Hematopoietic multipotent progenitor cell (in vitro differentiated cells): ENCODE data around the gene EEF2. TPM values are rescaled to one million over a fixed set of nuclear protein-coding genes. Genes with fewer than 3 reads are reported as not detected.
A peak's percentile ranks its signal among the peaks of the same experiment; 100 is the strongest.

ENCODE experiments used
- DNase-seq, 3 donors: peaks; one replicate each; pipeline ENCODE4 v3.0.0-alpha.2; 2011 to 2015; ENCODE audit warnings: low read depth in 2 of 3, low spot score in 2 of 3
- total RNA-seq: library from RNA; depleted of rRNA; stranded (reverse); fragments of >200 nt; gene quantifications from one replicate; pipeline ENCODE4 v1.2.3, GENCODE V29; 2012

Gene EEF2
- total RNA-seq: 7,662 TPM

GRCh38 chr19:3984908-3985642, at the start of gene EEF2:
Gene EEF2, minus strand, starts transcription at chr19:3985463. Its CDS starts 83 bp downstream, at chr19:3985380.
- DNase-seq: peak; percentile 88 to 98 (median 93)

DNA sequence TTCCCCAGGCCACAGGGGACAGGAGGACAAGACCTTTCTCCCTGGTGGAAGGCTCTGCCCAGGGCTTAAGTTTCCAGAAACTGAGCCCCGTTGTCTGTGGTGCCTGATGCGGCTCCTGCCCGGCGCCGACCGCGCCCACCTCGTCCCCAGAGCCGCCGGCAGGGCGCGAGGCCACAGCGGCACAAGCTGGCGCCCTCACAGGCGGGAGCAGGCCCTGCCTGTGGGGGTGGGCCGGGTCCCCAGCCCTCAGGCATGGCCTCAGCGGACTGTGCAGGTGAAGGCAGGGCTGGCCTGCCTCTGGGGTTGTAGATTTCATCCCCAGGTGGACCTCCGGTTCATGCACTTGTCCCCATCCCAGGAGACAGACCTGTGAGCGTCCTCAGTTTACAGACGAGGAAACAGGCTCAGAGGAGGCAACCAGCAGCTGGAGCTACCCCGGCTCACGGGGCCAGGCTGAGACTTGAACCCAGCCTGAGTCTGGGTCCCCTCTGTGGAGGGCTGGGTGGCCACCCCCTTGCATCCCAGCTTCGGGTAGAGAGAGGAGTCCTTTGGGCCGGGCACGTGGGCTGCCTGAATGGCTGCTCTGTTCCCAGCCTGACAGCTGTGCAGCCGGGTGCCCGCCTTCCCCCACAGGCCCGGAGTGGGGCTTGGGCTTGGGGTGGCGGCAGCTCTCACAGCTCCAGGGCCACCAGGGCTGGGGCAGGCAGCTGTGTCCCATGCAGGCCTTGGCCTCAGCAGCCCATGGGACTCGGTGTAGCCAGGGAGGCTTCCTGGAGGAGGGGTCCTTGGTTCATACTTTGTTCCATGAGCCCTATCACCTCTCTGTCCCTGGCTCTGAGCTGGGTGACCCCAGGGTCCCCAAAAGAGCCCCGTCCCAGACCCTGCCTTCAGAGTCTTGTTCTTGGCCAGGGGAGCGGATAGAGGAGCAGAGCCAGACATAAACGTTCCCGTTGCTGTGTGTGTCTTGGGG, 49.1 kb upstream of the EEF2 start:
- DNase-seq: no peak

DNA sequence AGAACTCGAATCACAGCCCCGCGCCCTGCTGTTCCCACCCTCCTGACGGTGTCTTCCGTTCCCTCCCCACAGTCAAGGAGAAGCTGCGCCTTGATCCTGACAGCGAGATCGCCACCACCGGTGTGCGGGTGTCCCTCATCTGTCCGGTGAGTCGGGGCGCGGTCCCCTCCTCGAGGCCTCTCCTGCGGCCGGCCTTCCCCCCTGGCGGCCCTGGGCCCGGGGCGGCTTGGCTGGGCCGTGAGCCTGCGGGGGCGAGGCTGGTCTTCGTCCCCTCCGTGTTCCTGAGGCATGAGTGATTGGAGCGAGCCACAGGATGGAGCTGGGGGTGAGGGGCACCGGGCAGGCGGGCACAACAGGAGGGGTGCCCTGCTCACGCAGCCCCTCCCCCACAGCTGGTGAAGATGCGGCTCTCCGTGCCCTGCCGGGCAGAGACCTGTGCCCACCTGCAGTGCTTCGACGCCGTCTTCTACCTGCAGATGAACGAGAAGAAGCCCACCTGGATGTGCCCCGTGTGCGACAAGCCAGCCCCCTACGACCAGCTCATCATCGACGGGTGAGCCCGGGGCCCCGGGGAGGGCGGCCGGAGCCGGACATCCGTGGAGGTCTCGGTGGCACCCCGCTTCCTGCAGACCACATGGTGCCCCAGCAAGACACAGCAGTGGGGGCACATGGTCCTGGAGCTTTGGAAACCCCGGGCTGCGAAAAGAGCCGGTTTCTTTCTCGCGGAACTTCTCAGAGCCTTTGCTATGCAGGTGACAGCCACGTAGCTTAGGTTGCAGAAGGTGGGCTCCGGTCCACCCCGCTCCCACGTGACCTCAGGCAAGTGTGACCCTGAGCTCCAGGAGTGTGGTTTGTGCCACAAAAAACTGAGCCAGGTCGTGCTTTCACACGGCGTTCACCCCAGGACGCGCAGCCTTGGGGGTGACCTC, 48.0 kb upstream of the EEF2 start:
- DNase-seq: no peak

- DNase-seq: no peak
These were observed 47.2 kb upstream of the EEF2 start for GRCh38 chr19:4032436-4032835.

- DNase-seq: no peak
These were observed 46.2 kb upstream of the EEF2 start for GRCh38 chr19:4031420-4031819.

DNA sequence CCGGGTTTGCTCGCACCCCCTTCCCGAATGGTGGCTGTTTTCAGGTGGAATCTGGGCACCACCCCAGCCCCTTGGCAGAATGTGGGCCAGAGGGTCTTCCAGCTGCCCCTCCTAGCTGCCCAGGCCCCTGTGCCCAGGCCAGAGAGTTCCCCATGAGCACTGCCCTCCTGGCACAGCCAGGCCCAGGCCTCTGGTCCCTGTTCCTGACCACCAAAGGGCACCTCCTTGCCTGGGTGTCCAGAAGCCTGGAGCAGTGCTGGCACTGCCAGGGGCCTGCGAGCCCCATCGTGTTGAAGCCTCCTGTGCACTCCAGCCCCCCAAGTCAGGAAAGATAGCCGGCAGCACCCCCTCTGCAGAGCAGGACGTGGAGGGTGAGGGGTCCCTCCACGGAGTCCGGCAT, 45.7 kb upstream of the EEF2 start:
- no peak for DNase-seq

GRCh38 chr19:4030552-4030951, 45.3 kb upstream of the EEF2 start:
- DNase-seq: no peak

- DNase-seq: no peak
These were observed 44.0 kb upstream of the EEF2 start for GRCh38 chr19:4029247-4029614.

DNA sequence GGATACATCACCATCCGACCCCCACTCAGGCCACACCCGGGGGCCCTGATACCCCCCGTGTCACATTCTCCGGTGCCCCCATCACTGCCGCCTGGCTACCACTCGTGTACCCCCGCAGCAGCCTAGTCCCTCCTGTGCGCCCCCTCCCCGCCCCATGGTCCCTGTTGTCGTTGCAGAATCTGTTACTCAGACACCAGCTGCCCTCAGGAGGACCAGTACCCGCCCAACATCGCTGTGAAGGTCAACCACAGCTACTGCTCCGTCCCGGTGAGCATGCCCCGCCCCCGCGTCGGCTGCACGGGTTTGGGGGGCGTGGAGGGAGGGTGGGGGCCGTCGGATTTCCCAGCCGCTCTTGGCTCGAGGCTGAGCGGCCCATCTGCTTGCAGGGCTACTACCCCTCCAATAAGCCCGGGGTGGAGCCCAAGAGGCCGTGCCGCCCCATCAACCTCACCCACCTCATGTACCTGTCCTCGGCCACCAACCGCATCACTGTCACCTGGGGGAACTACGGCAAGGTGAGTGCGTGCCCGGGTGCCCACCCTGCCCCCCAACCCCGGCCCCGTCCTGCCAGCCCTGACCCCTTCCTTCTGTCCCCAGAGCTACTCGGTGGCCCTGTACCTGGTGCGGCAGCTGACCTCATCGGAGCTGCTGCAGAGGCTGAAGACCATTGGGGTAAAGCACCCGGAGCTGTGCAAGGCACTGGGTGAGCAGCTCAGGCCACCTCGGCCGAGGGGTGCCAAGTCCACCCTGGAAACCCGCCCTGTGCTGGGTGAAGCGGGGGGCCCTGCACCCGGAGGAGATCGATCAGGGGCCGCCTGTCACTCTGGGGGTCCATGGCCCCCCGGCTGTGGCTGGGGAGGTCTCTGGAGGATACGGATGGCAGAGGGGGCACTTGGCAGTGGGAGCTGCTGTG, 43.3 kb upstream of the EEF2 start:
- DNase-seq: no peak

GRCh38 chr19:4027146-4027545, 41.9 kb upstream of the EEF2 start:
- DNase-seq: no peak

DNA sequence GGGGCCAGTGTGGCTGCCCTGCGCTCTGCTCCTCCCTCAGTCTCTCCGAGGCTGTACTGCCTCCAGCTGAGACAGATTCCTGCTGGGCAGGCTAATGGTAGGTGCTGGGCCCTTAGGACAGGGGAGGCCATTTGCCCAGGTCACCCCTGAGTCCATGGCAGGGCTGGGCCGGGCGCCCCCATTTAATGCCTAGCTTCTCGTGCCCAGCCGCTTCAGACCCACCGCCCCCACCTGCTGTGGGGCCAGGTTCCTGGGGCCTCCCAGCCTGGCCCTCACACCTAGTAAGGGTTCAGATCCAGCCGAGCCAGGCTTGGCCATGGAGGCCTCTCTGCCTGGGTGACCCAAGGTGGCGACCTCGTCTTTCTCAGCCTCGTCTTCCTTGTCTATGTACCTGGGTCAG, 40.1 kb upstream of the EEF2 start:
- no peak for DNase-seq

DNA sequence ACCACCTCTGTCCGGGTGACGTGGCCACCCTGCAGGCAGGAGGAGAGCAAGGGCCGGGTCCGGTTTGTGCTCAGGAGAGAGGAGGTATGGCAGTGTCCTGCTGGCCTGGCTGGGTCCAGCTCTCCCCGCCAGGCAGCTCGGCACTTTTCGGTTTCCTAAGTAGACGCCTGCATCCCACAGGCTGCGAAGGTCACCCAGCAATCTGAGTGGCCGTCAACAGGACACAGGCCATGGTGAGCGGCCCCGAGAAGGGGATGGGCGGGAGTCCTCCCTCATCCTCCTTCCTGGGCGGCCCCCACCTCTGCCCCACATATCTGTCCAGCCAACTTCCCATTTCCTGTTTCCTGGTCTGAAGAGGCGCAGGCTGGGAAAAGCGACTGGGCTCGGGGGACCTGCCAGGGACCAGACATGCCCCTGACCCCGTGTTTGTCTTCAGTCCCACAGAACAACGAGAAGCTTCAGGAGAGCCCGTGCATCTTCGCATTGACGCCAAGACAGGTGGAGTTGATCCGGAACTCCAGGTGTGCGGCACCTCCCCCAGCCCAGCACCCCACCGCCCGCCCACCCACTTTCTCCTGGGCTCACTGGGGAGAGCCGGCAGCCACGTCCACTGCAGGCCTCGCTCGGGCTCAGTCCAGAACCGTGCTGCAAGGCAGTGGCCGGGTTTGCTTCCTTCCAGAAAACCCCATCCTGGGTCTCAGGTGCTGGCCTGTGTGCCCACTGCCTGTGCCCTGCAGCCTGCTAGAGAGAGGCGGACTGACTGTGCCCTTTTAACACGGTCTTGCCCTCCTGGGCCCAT, 38.5 kb upstream of the EEF2 start:
- DNase-seq: no peak

DNA sequence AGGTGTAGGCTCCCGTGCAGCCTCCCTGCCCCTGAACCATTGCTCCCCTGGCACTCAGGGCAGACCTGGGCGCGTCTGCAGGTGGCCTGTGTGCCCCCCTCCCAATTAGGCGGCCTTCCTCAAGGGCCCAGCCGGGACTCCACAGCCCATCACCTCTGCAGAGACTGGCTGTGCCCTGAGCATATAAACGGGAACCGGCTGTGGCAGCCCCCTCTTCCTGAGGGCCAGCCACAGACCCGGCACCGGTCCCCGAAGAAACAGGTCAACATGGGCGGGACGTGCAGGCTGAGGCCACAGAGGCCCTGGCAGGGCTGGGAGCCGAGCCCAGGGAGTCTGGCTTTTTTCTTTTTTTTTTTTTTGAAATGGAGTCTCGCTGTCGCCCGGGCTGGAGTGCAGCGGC, 34.3 kb upstream of the EEF2 start:
- peak in 1 of 3 donors; percentile 27 for DNase-seq

DNA sequence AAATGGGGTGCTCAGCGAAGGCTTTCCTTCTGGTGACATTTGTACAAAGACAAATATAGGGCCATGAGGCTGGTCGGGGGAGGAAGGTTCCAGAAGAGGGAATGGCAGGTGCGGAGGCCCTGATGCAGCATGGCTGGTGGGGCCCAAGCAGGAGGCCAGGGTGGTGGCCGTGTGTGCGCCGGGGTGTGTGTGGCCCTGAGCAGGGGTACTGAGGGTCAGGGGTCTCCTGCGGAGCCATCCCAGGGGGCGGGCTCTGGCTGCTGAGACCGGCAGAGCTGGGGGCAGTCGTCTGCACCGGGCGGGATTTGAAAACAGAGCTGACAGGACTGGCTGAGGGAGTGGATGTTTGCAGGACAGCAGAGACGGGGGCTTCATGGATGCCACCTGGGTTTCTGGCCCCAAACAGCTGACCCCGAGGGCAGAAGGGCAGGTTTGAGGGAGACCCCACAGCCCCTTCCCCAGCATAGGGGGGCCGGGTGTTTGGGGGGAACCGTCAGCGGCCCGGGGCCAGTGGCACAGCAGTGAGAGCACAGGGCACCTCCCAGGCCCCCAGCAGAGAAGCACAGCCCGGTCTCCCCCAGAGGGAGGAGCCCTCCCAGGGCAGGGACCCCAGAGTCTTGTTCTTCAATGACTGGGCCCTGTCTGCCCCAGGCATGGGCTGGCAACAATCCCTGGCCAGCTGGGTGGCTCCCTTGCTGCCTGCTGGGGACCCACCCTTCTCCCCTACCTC, 33.7 kb upstream of the EEF2 start:
- DNase-seq: no peak

DNA sequence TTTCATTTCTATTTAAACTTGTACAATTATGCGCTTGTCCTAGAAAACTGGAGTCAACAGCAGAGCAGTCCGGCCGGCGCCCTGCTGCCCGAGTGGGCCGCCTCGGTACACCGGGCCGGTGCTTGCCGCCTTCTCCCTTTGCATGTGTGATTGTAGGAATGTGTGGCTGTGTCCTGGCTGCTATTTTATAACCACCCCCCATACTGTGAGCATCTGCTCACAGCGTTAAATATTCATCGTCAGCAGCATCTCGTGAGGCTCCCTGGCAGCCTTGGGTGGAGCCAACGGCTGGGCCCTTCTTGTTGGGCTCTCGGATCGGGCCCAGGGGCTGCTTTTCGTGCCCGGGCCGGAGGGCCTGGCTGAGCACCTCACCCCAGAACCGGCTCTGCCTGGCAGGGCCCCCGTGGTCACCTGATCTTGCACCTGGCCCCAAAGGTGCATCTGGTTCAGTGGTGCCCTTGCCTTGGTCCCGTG, 32.9 kb upstream of the EEF2 start:
- DNase-seq: no peak

- no peak for DNase-seq
These were observed 31.8 kb upstream of the EEF2 start for GRCh38 chr19:4016903-4017638.

GRCh38 chr19:4016486-4016885, 31.2 kb upstream of the EEF2 start:
- DNase-seq: no peak
